HEK293T (cell line): ENCODE results near the gene PLA2R1.

ENCODE experiments used
- ARNT ChIP-seq: fragments of 450-650 bp; IDR thresholded peaks from 2 replicates; pipeline ENCODE4 v1.6.1; 2017; ENCODE audit warnings: mild to moderate bottlenecking
- BHLHE40 ChIP-seq: fragments of 450-650 bp; IDR thresholded peaks from 2 replicates; pipeline ENCODE4 v1.6.1; 2016; ENCODE audit warnings: mild to moderate bottlenecking, moderate library complexity, borderline replicate concordance
- ELF4 ChIP-seq: fragments of 450-650 bp; IDR thresholded peaks from 2 replicates; pipeline ENCODE4 v1.6.1; 2017; ENCODE audit warnings: antibody characterized with exemption
- FOXA1 ChIP-seq: fragments of 450-650 bp; IDR thresholded peaks from 2 replicates; pipeline ENCODE4 v1.6.1; 2016; ENCODE audit warnings: mild to moderate bottlenecking
- FOXK2 ChIP-seq: fragments of 450-650 bp; IDR thresholded peaks from 2 replicates; pipeline ENCODE4 v1.6.1; 2016; ENCODE audit warnings: mild to moderate bottlenecking
- FOXM1 ChIP-seq: fragments of 450-650 bp; IDR thresholded peaks from 2 replicates; pipeline ENCODE4 v1.6.1; 2017; ENCODE audit warnings: mild to moderate bottlenecking, borderline replicate concordance
- HDGF ChIP-seq: fragments of 450-650 bp; IDR thresholded peaks from 2 replicates; pipeline ENCODE4 v1.6.1; 2017; ENCODE audit warnings: antibody characterized with exemption, borderline replicate concordance
- L3MBTL2 ChIP-seq: fragments of 450-650 bp; conservative IDR thresholded peaks from 2 replicates; pipeline ENCODE4 v1.6.1; 2016; ENCODE audit warnings: mild to moderate bottlenecking
- LEF1 ChIP-seq: fragments of 450-650 bp; IDR thresholded peaks from 2 replicates; pipeline ENCODE4 v1.6.1; 2017; ENCODE audit warnings: mild to moderate bottlenecking, borderline replicate concordance
- PKNOX1 ChIP-seq: fragments of 450-650 bp; IDR thresholded peaks from 2 replicates; pipeline ENCODE4 v1.6.1; 2016
- SP1 ChIP-seq: fragments of 450-650 bp; IDR thresholded peaks from 2 replicates; pipeline ENCODE4 v1.6.1; 2017
- SUZ12 ChIP-seq: fragments of 450-650 bp; IDR thresholded peaks from 2 replicates; pipeline ENCODE4 v1.6.1; 2016; ENCODE audit warnings: mild to moderate bottlenecking
- ZNF384 ChIP-seq: fragments of 450-650 bp; IDR thresholded peaks from 2 replicates; pipeline ENCODE4 v1.6.1; 2016

DNA sequence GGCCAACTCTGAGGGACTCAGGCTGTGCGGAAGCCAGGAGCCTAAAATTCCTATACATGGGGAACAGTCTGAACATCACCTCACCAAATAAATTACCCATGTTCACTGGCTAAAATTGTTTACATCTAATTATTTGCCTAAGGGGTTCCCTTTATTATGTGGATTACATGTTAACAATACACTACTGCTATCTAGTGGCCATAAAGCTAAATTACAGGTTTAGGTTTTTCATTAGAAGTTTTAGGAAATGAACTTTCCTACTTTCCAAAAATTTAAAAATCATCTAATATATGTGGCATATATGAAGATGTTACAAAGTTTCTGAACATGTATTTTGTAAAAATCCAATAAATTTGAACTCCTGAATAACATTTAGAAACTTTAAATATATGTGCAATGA lies 40.3 kb downstream of the PLA2R1 start:
- no peak for TF ChIP-seq FOXK2
- no peak for TF ChIP-seq HDGF
- TF ChIP-seq FOXA1 = no peak
- no peak for TF ChIP-seq FOXM1
- TF ChIP-seq PKNOX1 = no peak
- TF ChIP-seq BHLHE40 = no peak
- no peak for TF ChIP-seq ELF4
- no peak for TF ChIP-seq ARNT
- TF ChIP-seq SUZ12 = no peak
- no peak for TF ChIP-seq SP1
- TF ChIP-seq ZNF384 = no peak
- no peak for TF ChIP-seq LEF1
- TF ChIP-seq L3MBTL2 = no peak
